Breast epithelium (tissue), 4 donors: ENCODE data around the gene AKR1C4. TPM values are rescaled to one million over a fixed set of nuclear protein-coding genes. Genes with fewer than 3 reads are reported as not detected.

ENCODE experiments used
- DNase-seq, 2 donors: peaks; one replicate each; pipeline ENCODE4 v3.0.0-alpha.2; 2019; ENCODE audit warnings: low spot score in 2 of 2
- H3K27ac ChIP-seq, 2 donors: fragments of 200-600 bp; sonication (generic) in 1 of 2; one replicate each; pipeline ENCODE4 v1.5.1; 2016 to 2019; ENCODE audit warnings: mild to moderate bottlenecking in 1 of 2
- H3K27me3 ChIP-seq, 2 donors: fragments of 200-600 bp; sonication (generic) in 1 of 2; one replicate each; pipeline versions ENCODE4 v1.5.1 to v1.6.0; 2017 to 2019; ENCODE audit warnings: control low read depth in 1 of 2, mild to moderate bottlenecking in 1 of 2
- H3K36me3 ChIP-seq: fragments of 200-600 bp; one replicate; pipeline ENCODE4 v1.5.1; 2019
- H3K4me1 ChIP-seq, 2 donors: fragments of 200-600 bp; sonication (generic); one replicate each; pipeline ENCODE4 v1.5.1; 2016 to 2019; ENCODE audit warnings: control low read depth in 1 of 2
- H3K4me3 ChIP-seq, 3 donors: fragments of 200-600 bp; sonication (generic); 1 replicate in 2 of 3; 2 replicates in 1 of 3; pipeline ENCODE4 v1.5.1; 2016 to 2019; ENCODE audit warnings: mild to moderate bottlenecking in 3 of 3, moderate library complexity in 2 of 3
- H3K9me3 ChIP-seq, 2 donors: fragments of 200-600 bp; sonication (generic) in 1 of 2; one replicate each; pipeline ENCODE4 v1.5.1; 2016 to 2019; ENCODE audit warnings: control low read depth in 1 of 2
- POLR2A ChIP-seq: fragments of 450-650 bp; IDR thresholded peaks from one replicate; pipeline ENCODE4 v1.6.1; 2016; ENCODE audit warnings: antibody characterized with exemption, mild to moderate bottlenecking, moderate library complexity
- POLR2AphosphoS5 ChIP-seq, 3 donors: sonication (generic); formaldehyde crosslinking; IDR thresholded peaks; one replicate each; pipeline ENCODE4 v1.6.1; 2017; ENCODE audit warnings: antibody characterized with exemption in 3 of 3
- intact Hi-C: fragments of 100-400 bp; cut with DNase I; formaldehyde crosslinking; loops from one replicate; pipeline ENCODE4 v1.15.1; 2023; ENCODE audit warnings: low total_unique reads
- total RNA-seq, 3 donors: library from RNA; depleted of rRNA; stranded (reverse); fragments of >200 nt; gene quantifications; one replicate each; pipeline ENCODE4 v1.1.0, GENCODE V29; 2016
- TF ChIP-seq, protein P1 (sequence below), 3 donors: fragments of 450-650 bp; IDR thresholded peaks; one replicate each; pipeline ENCODE4 v1.5.1; 2016 to 2017; ENCODE audit warnings: antibody characterized with exemption in 3 of 3, mild to moderate bottlenecking in 3 of 3, moderate library complexity in 3 of 3

Gene AKR1C4
- total RNA-seq, 3 donors from 2014 or later = not detected

DNA sequence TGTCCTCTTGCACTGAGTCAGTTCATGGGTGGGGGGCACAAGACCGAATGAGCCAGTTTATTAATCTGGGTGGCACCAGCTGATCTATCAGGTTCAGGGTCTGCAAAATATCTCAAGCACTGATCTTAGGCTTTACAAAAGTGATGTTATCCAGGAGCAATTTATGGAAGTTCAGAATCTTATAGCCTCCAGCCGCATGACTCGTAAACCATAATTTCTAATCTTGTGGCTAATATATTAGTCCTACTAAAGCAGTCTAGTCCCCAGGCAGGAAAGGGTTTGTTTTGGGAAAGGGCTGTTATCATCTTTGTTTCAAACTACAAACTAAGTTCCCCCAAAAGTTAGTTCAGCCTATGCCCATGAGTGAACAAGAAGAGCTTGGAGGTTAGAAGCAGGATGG lies 45.6 kb upstream of the AKR1C4 start:
- Histone ChIP-seq H3K4me3 (no peak overlapping the region), H3K27ac (no peak overlapping the region), H3K9me3 (peaks cover 0 to 10% of the 10 kb centered on the region in 2 donors), H3K36me3 (no peaks in the 10 kb centered on the region), H3K27me3 (no peaks in the 10 kb centered on the region), H3K4me1 (no peaks in the 10 kb centered on the region)
- DNase-seq = no peak
- no peak for TF ChIP-seq POLR2A
- TF ChIP-seq POLR2AphosphoS5 (IDR thresholded peaks at IDR 0.05) = no peak
- TF ChIP-seq, protein P1, sequence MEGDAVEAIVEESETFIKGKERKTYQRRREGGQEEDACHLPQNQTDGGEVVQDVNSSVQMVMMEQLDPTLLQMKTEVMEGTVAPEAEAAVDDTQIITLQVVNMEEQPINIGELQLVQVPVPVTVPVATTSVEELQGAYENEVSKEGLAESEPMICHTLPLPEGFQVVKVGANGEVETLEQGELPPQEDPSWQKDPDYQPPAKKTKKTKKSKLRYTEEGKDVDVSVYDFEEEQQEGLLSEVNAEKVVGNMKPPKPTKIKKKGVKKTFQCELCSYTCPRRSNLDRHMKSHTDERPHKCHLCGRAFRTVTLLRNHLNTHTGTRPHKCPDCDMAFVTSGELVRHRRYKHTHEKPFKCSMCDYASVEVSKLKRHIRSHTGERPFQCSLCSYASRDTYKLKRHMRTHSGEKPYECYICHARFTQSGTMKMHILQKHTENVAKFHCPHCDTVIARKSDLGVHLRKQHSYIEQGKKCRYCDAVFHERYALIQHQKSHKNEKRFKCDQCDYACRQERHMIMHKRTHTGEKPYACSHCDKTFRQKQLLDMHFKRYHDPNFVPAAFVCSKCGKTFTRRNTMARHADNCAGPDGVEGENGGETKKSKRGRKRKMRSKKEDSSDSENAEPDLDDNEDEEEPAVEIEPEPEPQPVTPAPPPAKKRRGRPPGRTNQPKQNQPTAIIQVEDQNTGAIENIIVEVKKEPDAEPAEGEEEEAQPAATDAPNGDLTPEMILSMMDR (IDR thresholded peaks at IDR 0.05) = no peak
- intact Hi-C loops = no loop called here

GRCh38 chr10:5155951-5156350 lies 40.7 kb upstream of the AKR1C4 start:
- Histone ChIP-seq H3K4me3 (no peak overlapping the region), H3K27ac (no peak overlapping the region), H3K4me1 (no peaks in the 10 kb centered on the region), H3K9me3 (peaks cover 0 to 8% of the 10 kb centered on the region in 2 donors), H3K27me3 (no peaks in the 10 kb centered on the region), H3K36me3 (no peaks in the 10 kb centered on the region)
- TF ChIP-seq POLR2AphosphoS5 (IDR thresholded peaks at IDR 0.05) (no peak), POLR2A (no peak)
- TF ChIP-seq, protein P1 (IDR thresholded peaks at IDR 0.05) = no peak
- intact Hi-C loops = no loop called here
- no peak for DNase-seq

DNA sequence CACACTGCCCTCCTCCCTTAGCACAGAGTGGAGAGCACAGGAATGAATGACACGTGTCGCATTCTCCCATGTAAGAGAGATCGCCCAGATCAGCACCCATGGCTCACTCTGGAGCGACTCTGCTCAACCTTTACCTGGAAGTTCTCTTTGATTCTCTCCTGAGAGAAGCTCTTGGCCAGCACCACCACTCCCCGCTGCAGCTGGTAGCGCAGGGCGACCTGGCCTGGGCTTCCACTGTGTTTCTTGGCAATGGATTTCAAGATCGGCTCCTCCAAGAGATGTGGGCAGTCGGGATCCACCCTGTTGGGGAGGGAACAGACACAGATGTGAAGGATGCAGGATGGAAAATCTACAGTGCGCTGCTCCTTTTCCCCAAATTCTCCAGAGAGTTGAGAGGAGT lies 39.1 kb upstream of the AKR1C4 start:
- H3K4me1 ChIP-seq = no peaks in the 10 kb centered on the region
- no peak for DNase-seq
- no peaks in the 10 kb centered on the region for H3K27me3 ChIP-seq
- H3K36me3 ChIP-seq = no peaks in the 10 kb centered on the region
- intact Hi-C loops = no loop called here
- peaks cover 0 to 23% of the 10 kb centered on the region in 2 donors for H3K9me3 ChIP-seq
- H3K4me3 ChIP-seq = no peak overlapping the region
- no peak overlapping the region for H3K27ac ChIP-seq
- TF ChIP-seq POLR2AphosphoS5 (IDR thresholded peaks at IDR 0.05) (no peak), POLR2A (no peak)
- TF ChIP-seq, protein P1 (IDR thresholded peaks at IDR 0.05) = no peak

- no peaks in the 10 kb centered on the region for H3K36me3 ChIP-seq
- DNase-seq = no peak
- H3K27me3 ChIP-seq = no peaks in the 10 kb centered on the region
- H3K9me3 ChIP-seq = peaks cover 4 to 39% of the 10 kb centered on the region in 2 donors
- no peak overlapping the region for H3K4me3 ChIP-seq
- no peaks in the 10 kb centered on the region for H3K4me1 ChIP-seq
- TF ChIP-seq, protein P1 (IDR thresholded peaks at IDR 0.05) = no peak
- TF ChIP-seq POLR2A (no peak), POLR2AphosphoS5 (IDR thresholded peaks at IDR 0.05) (no peak)
- no peak overlapping the region for H3K27ac ChIP-seq
- intact Hi-C loops = no loop called here
Observed at GRCh38 chr10:5159126-5159525, 37.5 kb upstream of the AKR1C4 start.

- Histone ChIP-seq H3K27me3 (no peaks in the 10 kb centered on the region), H3K9me3 (peaks cover 27 to 75% of the 10 kb centered on the region in 2 donors), H3K4me3 (no peak overlapping the region), H3K4me1 (no peaks in the 10 kb centered on the region), H3K36me3 (no peaks in the 10 kb centered on the region), H3K27ac (no peak overlapping the region)
- intact Hi-C loops = no loop called here
- no peak for DNase-seq
- TF ChIP-seq, protein P1 (IDR thresholded peaks at IDR 0.05) = no peak
- TF ChIP-seq POLR2AphosphoS5 (IDR thresholded peaks at IDR 0.05) (no peak), POLR2A (no peak)
Observed at GRCh38 chr10:5163487-5163886, 33.1 kb upstream of the AKR1C4 start.
